UCSD-AML1 (cell line): ENCODE results near the gene CALCA.
"Not testable (repeated sequence)": the region's sequence is repeated elsewhere in the genome, so short reads cannot be mapped to it uniquely, and the experiment has no call there.

ENCODE experiments used
- DNase-seq: peaks from one replicate; lab custom pipeline; 2025; ENCODE audit not compliant: unreplicated experiment; lab: John Stamatoyannopoulos, UW

The CALCA gene, protein sequence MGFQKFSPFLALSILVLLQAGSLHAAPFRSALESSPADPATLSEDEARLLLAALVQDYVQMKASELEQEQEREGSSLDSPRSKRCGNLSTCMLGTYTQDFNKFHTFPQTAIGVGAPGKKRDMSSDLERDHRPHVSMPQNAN

DNA sequence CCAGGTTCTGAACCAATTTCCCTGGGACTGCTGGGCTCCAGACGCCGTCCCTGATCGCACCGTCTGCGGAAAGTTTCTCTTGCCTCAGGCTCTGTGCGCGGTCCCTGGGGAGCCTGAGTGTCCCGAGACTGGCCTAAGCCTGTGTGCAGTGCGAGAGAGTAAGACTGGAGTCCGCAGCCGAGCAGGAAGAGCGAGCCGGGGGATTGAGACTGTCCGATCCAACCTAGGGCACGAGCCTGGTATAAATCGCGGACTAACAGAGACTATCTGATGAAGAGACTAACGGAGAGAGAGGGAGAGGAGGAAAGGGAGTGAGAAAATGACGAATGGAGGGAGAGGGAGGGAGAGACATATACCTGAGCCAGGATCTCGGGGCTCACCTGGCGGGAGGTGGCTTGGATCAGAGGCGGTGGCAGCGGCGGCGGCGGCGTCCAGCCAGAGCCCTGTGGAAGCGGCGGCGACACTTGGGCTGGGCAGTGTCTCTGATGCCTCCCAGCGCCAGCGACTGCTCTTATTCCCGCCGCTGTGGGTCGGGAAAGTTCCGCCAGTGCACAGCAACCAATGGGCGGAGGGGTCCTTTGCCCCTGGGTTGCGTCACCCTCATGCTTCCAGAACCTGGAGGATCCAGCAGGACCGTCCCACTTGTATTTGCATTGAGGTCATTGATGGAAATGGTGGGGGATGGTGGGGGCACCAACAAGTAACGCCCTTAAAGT is at the start of gene CALCA:
Gene CALCA, minus strand, starts transcription at position 487 of the 716 bp plus-strand sequence. CDS start 1,159 bp downstream, outside the sequence.
- DNase-seq: no peak

DNA sequence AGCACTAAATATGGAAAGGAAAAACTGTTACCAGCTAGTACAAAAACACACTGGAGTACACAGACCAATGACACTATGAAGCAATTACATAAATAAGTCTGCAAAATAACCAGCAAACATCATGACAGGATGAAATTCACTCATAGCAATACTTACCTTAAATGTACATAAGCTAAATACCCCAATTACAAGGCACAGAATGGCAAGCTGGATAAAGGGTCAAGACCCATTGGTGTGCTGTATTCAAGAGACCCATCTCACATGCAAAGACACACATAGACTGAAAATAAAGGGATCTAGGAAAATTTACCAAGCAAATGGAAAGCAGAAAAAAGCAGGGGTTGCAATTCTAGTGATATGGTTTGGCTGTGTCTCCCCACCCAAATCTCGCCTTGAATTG is 44.0 kb upstream of the CALCA start:
- DNase-seq: no peak

DNA sequence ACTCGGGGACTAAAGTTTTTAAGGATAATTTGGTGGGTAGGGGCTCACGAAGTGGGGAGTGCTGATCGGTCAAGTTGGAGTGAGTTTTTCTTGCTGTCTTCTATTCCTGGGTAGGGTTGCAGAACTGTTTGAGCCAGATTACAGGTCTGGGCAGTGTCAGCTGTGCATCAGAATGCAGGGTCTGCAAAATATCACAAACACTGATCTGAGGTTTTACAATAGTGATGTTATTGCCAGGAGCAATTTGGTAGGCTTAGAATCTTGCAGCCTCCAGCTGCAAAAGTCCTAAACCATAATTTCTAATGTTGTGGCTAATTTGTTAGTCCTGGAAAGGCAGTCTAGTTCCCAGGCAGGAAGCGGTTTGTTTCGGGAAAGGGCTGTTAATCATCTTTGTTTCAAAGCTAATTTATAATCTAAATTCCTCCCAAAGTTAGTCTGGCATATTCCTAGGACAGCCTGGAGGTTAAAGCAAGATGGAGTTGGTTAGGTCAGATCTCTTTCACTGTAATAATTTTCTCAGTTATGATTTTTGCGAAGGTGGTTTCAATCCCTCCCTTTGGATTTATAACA is 39.7 kb upstream of the CALCA start:
- DNase-seq: no peak

DNA sequence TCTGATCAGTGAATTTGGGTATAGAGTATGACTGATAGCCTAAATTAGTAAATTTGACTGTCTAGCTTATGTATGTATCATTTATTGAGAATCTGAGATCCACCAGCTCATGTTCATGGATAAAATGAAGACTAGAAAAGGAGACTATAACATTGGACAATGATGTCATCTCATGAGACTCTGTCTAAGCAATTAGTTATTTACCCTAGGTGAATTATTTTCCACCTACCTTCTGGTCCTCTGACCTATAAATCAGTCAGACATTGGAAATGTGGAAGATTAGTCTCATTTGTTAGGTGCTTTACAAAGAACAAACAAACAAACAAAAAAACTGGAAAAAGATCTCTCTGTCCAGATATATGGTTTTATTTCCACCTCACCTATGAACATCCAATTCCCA is 38.7 kb upstream of the CALCA start:
- no peak for DNase-seq

DNA sequence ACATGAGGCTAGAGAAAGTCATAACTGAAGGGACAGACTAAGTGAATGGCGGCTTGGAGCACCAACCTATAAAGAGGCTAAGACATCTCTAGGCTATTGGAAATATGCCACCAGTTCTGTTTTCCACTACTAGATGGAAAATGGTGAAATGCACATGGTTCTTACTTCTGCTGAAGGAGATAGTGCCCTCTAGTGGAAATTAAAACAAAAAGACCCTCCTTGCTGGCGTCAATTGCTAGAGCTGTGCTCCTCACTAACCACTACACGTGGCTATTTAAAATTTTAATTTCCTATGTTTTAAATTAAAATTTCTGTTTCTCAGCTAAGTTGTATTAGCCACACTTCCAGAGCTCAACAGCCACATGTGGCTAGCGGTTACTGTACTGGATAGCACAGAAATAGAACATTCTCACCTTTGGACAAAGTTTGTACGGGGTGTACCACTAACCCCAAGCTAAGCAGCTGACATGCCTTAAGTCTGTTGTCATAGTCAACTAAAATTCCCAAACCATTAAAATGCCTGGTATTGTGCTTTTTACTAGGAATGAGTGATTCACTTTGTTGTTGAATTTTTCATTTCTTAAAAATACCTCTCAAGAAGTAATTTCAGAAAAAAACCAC is 34.1 kb upstream of the CALCA start:
- no peak for DNase-seq

DNA sequence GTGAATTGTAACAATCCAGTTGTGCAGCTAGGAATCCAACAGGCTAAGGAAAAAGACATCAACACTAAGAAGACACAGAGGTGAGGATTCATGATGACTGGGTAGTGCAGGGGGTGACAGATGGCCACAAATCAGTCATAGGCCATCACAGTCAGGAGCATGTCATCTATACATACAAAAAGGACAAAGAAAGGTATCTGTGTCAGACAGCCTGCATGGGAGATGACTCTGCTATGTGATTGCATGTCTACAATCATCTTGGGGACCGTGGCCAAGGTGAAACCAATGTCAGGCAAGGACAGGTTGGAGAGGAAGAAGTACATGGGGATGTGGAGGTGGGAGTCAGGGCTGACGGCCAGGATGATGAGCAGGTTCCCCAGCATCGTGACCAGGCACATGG is 16.0 kb upstream of the CALCA start:
- not testable (repeated sequence) for DNase-seq

DNA sequence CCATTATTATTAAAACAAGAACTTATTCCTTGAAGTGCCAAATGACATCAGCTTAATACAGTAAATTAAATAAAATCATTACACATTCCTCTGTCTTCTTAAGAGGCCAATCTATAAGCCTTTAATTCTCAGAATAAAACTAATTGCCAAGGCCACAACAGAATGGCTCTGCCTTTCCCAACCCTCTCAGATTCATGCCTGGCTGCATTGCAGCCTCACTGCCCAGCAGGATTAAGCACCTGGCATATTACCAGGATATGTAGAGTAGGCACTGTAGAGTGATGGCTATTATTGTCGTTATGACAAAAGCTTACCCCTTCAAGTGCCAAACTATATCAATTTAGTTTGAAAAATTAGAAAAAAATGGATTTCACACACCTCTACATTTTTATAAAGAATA is 9.4 kb upstream of the CALCA start:
- DNase-seq: no peak

DNA sequence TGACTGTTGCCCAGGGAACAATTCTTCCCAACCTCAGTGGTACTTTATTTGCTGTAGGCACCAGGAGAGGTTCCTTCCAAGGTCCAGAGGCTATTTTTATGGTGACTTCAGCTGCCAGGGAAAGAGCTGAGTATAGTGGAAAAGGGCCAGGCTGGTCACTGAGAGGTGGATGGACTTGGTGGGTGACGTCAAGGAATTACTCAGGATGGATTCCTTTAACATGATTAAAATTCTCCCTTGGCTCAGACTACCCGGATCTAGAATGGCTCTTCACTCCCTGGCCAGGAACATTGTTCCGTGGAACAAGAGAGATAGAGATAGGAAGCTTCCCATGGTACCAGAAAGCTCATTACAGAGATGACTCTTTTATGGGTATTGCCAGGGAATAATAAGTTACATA is 8.7 kb upstream of the CALCA start:
- no peak for DNase-seq

DNA sequence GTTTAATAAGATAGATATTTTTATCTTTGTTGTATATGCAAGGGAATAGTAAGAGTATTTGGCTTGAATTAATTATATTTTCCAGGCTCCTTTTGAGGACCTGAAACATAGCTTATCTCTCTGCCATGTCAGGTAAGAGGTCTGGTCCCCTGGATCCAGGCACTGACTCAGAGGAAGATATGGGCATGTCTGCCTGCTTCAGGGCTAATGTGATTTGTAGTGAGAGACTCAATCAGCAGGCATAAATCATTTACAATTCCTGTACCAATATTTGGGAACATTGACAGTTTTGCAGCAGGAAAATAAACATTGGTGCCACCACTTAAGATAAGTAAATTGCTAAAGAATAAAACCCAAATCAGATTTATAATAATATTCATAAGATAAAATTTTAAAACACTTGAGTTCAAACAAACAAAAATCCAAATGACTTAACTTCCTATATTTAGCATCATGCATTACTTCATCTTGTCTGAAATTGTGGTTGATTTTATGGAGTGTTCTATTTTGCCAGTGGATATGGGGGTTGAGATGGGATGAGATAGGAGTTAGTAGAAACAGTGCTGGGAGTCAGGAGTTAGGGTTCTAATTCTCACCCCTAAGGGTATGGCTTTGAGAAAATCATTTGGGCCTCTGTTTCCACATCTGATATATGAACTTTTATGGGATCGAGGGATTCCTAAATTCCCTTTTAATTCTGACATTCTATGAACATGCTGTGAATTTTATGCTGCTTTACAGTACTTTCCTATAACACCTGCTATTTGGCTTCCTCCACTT is 5.1 kb upstream of the CALCA start:
- DNase-seq: no peak

DNA sequence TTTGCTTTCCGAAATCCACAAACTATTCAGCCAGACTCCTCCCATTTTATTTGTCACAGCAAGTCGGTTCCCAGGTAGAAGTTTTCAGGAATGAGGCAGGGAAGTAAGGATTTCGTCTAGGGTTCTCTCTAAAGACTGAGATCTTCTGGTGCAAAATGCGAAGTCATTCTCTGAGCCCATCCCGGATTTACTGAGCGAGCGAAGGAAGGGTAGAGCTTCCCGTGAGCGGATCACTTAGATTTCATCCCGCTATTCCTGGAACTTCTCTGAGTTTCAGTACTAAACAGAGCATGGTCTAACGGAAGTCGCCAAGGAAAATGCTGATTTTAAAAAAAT is 3.1 kb upstream of the CALCA start:
- no peak for DNase-seq

DNA sequence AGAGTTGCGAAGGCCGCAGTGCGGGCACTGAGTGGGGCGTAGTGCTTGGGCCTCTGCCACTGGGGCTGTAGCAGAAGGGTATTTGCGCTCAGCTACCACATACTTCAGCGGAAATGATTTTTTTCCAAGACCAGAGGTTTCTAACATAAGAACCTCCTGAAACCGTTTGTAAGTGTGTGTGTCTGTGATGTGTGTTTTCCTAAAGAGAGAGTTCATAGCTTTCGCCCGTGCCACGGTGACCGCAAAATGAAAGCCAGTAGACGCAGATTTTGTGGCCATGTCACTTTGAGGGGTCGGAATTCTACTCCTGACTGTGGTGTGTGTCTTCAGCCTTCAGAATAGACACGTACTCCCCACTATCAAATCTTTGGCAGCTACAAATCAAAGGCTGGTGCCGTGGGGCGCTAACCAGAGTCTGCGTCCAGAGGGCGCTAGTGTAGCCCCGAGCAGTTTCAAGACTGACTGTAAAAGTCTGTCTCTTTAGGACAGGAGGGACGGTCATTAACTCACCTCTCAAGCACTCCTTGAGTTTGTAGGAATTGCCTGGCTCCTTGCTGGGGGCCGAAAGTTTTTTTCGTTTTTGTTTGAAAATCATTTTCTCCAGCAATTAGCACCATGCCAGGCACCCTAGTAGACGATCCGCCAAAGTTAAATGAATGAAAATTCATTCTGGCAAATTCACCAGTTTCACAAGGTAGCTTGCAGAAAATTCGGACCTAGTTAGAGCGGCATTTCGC is 2.5 kb upstream of the CALCA start:
- peak; percentile 36 for DNase-seq

DNA sequence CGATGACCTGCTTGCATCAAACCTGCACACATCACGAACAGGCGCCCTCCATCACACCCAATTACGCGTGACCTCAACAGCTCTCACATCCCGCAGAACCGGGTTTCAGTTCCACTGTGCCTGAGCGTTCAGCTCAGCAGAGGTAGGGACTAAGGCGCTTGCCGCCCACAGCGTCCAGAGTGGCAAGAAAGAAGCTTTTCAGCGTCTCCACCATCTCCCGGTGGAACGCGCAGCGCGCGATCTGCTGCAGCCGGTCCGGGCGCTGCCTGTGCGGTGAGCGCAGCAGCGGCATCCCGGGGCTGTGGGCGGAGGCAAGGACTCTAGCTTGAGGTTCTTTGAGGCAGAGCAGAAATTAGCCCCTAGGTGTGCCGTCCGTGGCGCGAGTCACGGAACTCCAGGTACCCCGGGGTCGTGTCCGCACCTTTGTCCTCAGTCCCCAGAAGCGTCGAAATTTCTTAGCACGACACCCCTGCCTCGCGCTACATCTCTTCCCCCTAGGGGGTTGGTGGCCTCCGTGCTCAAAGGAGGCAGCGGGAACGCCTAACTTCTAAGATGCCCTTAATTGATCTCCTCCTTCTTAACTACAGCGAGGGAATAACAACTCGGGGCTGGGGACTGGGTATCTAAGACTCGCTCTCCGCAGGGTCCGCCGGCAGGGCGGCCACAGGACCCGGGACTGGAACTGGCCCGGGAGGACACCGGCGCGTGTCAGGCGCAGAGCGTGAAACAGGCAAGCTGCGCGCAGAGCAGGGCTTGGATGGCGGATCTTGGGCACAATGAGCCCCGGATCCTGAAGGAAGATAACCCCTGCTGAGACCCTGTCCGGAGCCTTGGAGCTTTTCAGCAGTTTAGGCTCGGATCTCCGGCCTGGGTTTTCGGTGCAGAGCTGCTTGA is 1.7 kb upstream of the CALCA start:
- DNase-seq: no peak

DNA sequence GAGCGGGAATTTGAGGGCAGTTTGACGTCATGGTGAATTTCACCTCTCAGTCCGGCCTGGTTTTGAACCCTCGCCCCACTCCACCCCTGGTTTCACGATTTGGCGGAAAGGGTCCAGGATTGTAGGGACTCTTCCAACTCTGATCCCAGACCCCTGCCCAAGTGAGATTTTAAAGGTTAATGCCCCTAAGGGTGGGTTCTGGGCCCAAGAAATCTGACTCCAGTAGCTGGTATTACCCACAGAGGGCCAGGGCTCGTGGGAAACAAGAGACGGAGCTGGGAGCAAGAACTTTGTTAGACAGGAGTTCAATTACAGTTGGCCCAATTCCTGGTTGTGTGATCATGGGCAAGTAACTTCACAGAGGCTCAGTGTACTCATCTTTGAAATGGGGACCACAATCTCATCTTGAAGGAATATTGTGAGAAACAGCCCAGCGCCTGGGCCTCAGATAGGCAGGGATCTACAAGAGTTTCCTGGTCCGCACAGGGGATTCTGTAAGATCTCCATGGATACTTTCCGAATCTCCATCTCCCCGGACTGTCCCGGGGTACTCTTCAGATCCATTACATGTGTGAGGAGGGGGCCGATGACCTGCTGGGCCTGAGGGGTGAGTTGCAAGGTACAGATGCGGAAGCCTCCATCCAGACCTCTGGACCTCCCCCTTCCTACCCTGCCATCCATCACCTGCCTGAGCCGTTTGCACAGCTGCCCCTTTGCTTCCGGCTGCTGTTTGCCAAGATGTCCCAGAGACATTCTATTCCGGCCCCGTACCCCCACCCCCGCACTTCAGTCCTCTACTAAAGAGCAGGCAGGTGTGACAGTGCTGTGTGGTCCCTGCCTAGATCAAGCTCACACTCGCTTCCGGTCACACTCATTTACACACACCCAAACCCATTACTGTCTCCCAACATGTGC is 687 bp upstream of the CALCA start:
- no peak for DNase-seq

DNA sequence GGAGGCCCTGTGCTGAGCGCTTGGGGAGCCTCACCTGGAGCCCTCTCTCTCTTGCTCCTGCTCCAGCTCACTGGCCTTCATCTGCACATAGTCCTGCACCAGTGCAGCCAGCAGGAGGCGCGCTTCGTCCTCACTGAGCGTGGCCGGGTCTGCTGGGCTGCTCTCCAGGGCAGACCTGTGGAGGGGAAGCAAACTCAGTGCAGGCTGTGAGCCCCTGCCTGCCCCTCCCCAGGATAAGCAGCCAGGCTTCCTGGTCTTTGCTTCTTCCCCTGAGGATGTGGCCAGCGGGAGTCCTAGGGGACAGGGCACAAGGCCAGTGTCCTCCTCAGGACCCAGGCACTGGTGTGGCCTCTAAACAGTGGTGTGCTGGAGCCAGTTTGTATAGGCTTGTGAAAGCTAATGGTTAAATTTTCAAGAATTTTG is 2.2 kb downstream of the CALCA start:
- peak; percentile 56 for DNase-seq

DNA sequence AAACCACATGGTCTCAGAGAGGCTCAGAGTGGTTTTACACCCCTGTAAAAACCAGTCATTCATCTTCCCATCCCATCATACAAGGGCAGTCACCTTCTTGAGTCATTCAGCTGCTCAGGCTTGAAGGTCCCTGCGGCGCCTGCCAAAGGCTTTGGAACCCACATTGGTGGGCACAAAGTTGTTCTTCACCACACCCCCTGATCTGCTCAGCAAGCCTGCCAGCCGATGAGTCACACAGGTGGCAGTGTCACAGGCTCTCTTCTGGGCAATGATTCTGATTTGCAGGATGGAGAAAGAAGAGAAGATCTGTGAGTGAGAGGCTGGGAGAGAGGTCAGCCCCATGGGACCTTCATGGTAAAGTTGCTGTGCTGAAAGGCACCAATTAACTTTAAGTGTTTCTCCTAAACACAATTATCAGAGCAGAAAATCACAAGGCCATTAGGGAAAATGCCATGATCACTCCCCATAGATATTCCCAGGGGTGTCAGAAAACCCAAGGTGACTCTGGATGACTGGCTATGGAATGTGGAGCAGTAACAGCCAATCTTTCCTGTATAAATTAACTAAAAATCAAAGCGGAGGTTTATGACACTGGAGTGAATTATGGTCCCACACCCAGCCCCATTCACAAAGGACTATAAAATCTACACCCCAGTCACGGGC is 4.4 kb downstream of the CALCA start:
- DNase-seq: no peak

DNA sequence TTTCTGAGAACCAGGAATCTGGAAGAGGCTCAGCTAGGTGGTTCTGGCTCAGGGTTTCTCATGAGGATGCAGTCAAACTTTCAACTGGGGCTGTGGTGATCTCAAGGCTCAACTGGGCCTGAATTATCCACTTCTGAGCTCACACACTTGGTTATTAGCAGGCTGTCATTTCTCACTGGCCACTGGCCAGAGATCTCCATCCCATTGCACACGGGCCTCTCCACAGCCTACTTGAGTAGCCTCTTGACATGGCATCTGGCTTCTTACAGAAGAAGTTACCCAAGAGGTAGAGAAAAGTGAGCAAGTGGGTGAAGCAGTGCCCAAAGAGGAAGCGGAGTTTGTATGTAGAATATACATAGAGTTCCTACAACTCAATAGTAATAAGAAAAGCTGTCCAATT is 16.0 kb downstream of the CALCA start:
- no peak for DNase-seq

DNA sequence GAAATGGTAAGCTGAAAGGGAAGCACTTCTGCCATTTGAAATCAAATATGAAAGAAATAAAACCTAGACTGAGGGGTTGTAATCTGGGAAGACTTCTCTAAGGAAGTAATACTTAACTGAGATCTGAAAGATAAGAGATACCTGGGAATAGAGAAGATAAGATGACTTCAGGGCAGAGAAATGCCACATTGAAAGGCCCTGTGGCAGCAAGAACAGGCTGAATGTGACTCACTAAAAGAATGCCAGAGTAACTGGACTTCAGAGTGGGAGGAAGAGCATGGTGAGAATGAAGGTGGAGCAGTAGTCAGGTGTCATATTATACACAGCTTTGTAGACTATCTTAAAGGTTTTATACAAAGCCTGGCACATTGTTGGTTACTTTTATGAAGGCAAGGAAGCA is 17.6 kb downstream of the CALCA start:
- DNase-seq: no peak

DNA sequence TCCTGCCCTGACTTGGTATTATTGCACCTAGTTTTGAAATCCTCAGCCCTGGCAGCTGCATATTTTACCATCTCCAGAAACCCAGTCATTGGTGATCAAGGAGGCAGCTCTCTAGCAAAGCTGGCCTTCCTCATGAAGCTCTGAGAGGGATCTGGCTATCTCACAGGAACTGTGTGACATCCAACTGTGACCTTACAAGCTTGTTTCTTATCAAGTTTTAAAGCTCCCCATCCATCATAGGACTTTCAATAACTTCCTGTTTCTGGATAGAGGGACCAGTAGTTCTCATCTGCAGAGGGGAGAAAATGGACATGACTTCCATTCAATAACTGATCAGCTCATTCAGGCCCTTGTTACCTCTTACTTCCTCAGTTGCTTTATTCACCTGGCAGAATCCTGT is 18.2 kb downstream of the CALCA start:
- no peak for DNase-seq
